Measurements from ENCODE around the gene PAPLN.
"Not testable (repeated sequence)": the region's sequence is repeated elsewhere in the genome, so short reads cannot be mapped to it uniquely, and the experiment has no call there.

The PAPLN gene

DNA sequence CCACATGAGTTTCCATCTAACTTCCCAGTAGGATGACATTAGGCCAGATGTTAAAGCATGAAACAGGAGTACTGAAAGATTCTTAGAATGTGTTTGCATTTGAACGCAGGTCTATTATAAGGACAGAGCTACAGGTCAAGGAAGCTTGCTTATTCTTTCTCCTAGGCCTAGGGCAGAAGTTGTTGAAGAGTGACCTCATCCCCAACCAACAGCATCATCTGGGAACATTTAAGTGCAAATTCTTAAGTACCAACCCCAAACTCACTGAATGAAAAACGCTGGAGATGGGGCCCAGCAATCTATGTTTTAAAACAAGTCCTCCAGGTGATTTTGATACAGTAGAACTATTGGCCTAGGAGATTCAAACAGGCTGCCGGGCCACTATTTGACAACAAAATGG, 52.4 kb downstream of the PAPLN start:
- no peak for DNase-seq (ENCODE audit: low read depth)

DNA sequence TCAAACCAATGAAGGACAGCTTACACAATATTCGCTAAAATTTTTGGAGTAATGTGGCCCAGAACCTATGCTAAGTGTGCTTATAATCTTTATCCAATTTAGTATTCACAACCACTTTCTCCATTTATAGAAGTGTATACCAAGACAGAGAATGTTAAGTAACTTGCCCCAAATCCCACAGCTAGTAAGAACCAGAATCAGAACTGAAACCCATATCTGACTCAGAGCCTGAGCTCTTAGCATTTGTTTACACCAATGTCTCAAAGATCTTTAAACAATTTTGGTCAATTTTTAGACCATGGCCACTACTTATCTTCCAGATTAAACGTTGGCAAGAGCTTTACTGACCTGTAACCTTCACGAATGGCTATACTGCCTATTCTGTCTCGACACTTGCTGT, 53.0 kb downstream of the PAPLN start:
- no peak for DNase-seq (ENCODE audit: low read depth)

DNA sequence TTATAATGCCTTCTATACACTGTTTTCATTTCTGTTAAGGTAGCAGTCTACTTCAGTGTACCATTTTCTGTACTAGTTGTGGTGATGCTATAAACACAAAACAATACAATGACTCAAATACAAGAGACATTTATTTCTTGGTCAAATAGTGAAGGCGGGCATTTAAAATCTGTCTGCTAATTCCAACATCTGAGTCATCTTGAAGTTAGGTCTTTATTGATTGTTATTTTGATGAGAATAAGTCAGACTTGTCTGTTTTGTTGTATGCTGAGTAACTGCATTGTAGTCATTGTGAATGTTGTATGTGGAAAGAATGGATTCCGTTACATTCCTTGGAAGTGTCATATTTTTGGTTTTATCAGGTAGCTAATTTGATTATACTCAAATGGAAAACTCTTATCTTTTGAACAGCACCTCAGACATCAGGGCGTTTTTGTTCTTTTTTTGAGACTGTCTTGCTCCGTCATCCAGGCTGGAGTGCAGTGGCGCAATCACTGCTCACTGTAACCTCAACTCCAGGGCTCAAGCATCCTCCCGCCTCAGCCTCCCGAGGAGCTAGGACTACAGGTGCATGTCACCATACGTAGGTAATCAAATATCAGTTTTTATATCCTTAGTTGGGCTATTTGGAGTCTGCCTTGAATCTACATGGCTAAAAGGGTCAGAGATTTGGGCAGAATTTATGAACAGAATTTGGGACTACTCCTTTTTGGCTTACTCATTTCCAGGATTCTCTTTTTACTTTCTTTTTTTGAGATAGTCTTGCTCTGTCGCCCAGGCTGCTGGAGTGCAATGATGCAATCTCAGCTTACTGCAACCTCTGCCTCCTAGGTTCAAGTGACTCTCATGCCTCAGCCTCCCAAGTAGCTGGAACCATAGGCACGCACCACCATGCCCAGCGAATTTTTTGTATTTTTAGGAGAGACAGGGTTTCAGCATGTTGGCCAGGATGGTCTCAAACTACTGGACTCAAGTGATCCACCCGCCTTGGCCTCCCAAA, 56.8 kb downstream of the PAPLN start:
- no peak for DNase-seq (ENCODE audit: low read depth)

GRCh38 chr14:73295198-73295796, 58.0 kb downstream of the PAPLN start:
- DNase-seq (ENCODE audit: low read depth) = no peak

GRCh38 chr14:73305499-73305898, 68.2 kb downstream of the PAPLN start:
- DNase-seq (ENCODE audit: low read depth) = no peak

- no peak for DNase-seq (ENCODE audit: low read depth)
These were observed 70.0 kb downstream of the PAPLN start for GRCh38 chr14:73307261-73307660.

DNA sequence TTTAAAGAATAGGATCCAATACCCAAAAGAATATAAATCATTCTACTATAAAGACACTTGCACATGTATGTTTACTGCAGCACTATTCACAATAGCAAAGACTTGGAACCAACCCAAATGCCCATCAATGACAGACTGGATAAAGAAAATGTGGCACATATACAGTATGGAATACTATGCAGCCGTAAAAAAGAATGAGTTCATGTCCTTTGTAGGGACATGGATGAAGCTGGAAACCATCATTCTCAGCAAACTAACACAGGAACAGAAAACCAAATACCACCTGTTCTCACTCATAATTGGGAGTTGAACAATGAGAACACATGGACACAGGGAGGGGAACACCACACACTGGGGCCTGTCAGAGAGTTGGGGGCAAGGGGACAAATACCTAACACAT, 71.9 kb downstream of the PAPLN start:
- DNase-seq (ENCODE audit: low read depth) = not testable (repeated sequence)

- DNase-seq (ENCODE audit: low read depth) = no peak
These were observed 74.4 kb downstream of the PAPLN start for GRCh38 chr14:73311708-73312030.

- no peak for DNase-seq (ENCODE audit: low read depth)
These were observed 75.4 kb downstream of the PAPLN start for GRCh38 chr14:73312687-73313086.

GRCh38 chr14:73313151-73313550, 75.8 kb downstream of the PAPLN start:
- DNase-seq (ENCODE audit: low read depth) = no peak

DNA sequence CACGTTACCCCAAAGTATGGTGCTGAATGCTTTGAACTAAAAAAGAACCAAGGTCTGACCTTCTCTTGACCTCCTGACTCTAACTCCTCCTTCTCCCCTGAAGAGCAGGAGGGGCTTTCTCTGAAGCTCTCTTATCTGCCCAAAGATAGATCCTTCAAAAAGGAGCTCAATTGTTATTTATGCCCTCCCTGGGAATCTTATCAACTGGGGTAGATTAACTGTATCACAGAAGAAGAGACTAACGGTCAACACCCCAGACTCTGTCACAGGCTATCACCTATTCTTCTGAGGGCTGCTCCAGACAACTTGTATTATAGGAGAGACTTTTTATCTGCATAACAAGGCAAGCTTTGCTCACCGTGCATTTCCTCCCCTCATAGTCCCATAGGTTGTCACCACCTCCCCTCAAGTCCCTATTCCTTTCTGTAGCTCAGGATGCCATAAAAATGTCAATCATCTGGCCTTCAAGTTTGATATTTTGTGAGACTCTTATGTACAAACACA, 86.6 kb downstream of the PAPLN start:
- no peak for DNase-seq (ENCODE audit: low read depth)
